Measurements from ENCODE around the gene ZNF628.

Gene ZNF628

GRCh38 chr19:55464039-55464661 lies 12.3 kb upstream of the ZNF628 start:
- Histone ChIP-seq H3K4me2 (ENCODE audit: insufficient read depth, low read length) (no peak overlapping the region), H4K20me1 (ENCODE audit: insufficient read depth, low read length) (0 out of 2 replicates have a peak, but pooled peaks cover 4% of the 10 kb centered on the region), H3K27ac (ENCODE audit: low read length) (no peak overlapping the region), H3K79me2 (ENCODE audit: insufficient read depth, low read length) (peaks cover 21% of the 10 kb centered on the region), H3K4me3 (ENCODE audit: low read depth in 1 of 2, low read length in 2 of 2) (no peak overlapping the region), H3K9ac (ENCODE audit: low read depth, low read length) (no peak overlapping the region), H3K4me1 (ENCODE audit: insufficient read depth, low read length) (peaks cover 41% of the 10 kb centered on the region), H3K36me3 (ENCODE audit: insufficient read depth, low read length) (no peaks in the 10 kb centered on the region), H3K9me3 (ENCODE audit: insufficient read depth, low read length, severe bottlenecking) (no peaks in the 10 kb centered on the region), H2AFZ (ENCODE audit: low read depth, low read length) (no peak overlapping the region), H3K27me3 (ENCODE audit: insufficient read depth, low read length, poor library complexity) (no peaks in the 10 kb centered on the region)
- TF ChIP-seq CTCF (IDR thresholded peaks at IDR 0.05; ENCODE audit: borderline replicate concordance, extremely low read depth, low read length, poor library complexity, severe bottlenecking) = no peak
- TF ChIP-seq EZH2 (IDR thresholded peaks at IDR 0.05; ENCODE audit: borderline replicate concordance, low read depth, low read length, severe bottlenecking) = no peak
- no peak for ATAC-seq (ENCODE audit: insufficient read depth, low read depth)
- DNase-seq = no peak

GRCh38 chr19:55464662-55465054 lies 11.8 kb upstream of the ZNF628 start, which contains the start of gene C19orf85:
Gene C19orf85, minus strand, starts transcription at chr19:55464751. Its CDS starts 197 bp downstream, at chr19:55464554.
- H4K20me1 ChIP-seq (ENCODE audit: insufficient read depth, low read length) = 0 out of 2 replicates have a peak, but pooled peaks cover 4% of the 10 kb centered on the region
- peaks cover 38% of the 10 kb centered on the region for H3K4me1 ChIP-seq (ENCODE audit: insufficient read depth, low read length)
- DNase-seq (no peak), ATAC-seq (ENCODE audit: insufficient read depth, low read depth) (no peak)
- H3K4me2 ChIP-seq (ENCODE audit: insufficient read depth, low read length) = no peak within 1 kb of the TSS
- H2AFZ ChIP-seq (ENCODE audit: low read depth, low read length) = no peak within 1 kb of the TSS
- no peak for TF ChIP-seq CTCF (IDR thresholded peaks at IDR 0.05; ENCODE audit: borderline replicate concordance, extremely low read depth, low read length, poor library complexity, severe bottlenecking)
- TF ChIP-seq EZH2 (IDR thresholded peaks at IDR 0.05; ENCODE audit: borderline replicate concordance, low read depth, low read length, severe bottlenecking) = no peak
- no peak within 1 kb of the TSS for H3K4me3 ChIP-seq (ENCODE audit: low read depth in 1 of 2, low read length in 2 of 2)
- H3K9me3 ChIP-seq (ENCODE audit: insufficient read depth, low read length, severe bottlenecking) = no peaks in the 10 kb centered on the region
- peaks cover 17% of the 10 kb centered on the region for H3K79me2 ChIP-seq (ENCODE audit: insufficient read depth, low read length)
- no peaks in the 10 kb centered on the region for H3K27me3 ChIP-seq (ENCODE audit: insufficient read depth, low read length, poor library complexity)
- H3K27ac ChIP-seq (ENCODE audit: low read length) = no peak within 1 kb of the TSS
- H3K9ac ChIP-seq (ENCODE audit: low read depth, low read length) = peak within 1 kb of the TSS; percentile 7; the same call in 1 of the 2 replicates
- H3K36me3 ChIP-seq (ENCODE audit: insufficient read depth, low read length) = no peaks in the 10 kb centered on the region

- no peak overlapping the region for H3K9ac ChIP-seq (ENCODE audit: low read depth, low read length)
- ATAC-seq (ENCODE audit: insufficient read depth, low read depth) (no peak), DNase-seq (no peak)
- H3K27me3 ChIP-seq (ENCODE audit: insufficient read depth, low read length, poor library complexity) = no peaks in the 10 kb centered on the region
- H4K20me1 ChIP-seq (ENCODE audit: insufficient read depth, low read length) = 0 out of 2 replicates have a peak, but pooled peaks cover 3% of the 10 kb centered on the region
- no peak overlapping the region for H3K4me3 ChIP-seq (ENCODE audit: low read depth in 1 of 2, low read length in 2 of 2)
- peaks cover 8% of the 10 kb centered on the region for H3K79me2 ChIP-seq (ENCODE audit: insufficient read depth, low read length)
- no peak overlapping the region for H2AFZ ChIP-seq (ENCODE audit: low read depth, low read length)
- no peaks in the 10 kb centered on the region for H3K9me3 ChIP-seq (ENCODE audit: insufficient read depth, low read length, severe bottlenecking)
- H3K4me2 ChIP-seq (ENCODE audit: insufficient read depth, low read length) = no peak overlapping the region
- H3K36me3 ChIP-seq (ENCODE audit: insufficient read depth, low read length) = no peaks in the 10 kb centered on the region
- H3K27ac ChIP-seq (ENCODE audit: low read length) = no peak overlapping the region
- no peak for TF ChIP-seq EZH2 (IDR thresholded peaks at IDR 0.05; ENCODE audit: borderline replicate concordance, low read depth, low read length, severe bottlenecking)
- H3K4me1 ChIP-seq (ENCODE audit: insufficient read depth, low read length) = peaks cover 28% of the 10 kb centered on the region
Observed at GRCh38 chr19:55465460-55466240, 10.8 kb upstream of the ZNF628 start.

- no peak overlapping the region for H3K4me2 ChIP-seq (ENCODE audit: insufficient read depth, low read length)
- peaks cover 2% of the 10 kb centered on the region for H3K79me2 ChIP-seq (ENCODE audit: insufficient read depth, low read length)
- no peak overlapping the region for H2AFZ ChIP-seq (ENCODE audit: low read depth, low read length)
- TF ChIP-seq CTCF (IDR thresholded peaks at IDR 0.05; ENCODE audit: borderline replicate concordance, extremely low read depth, low read length, poor library complexity, severe bottlenecking) = no peak
- TF ChIP-seq EZH2 (IDR thresholded peaks at IDR 0.05; ENCODE audit: borderline replicate concordance, low read depth, low read length, severe bottlenecking) = no peak
- DNase-seq (no peak), ATAC-seq (ENCODE audit: insufficient read depth, low read depth) (no peak)
- no peaks in the 10 kb centered on the region for H4K20me1 ChIP-seq (ENCODE audit: insufficient read depth, low read length)
- no peaks in the 10 kb centered on the region for H3K9me3 ChIP-seq (ENCODE audit: insufficient read depth, low read length, severe bottlenecking)
- H3K27me3 ChIP-seq (ENCODE audit: insufficient read depth, low read length, poor library complexity) = no peaks in the 10 kb centered on the region
- no peak overlapping the region for H3K27ac ChIP-seq (ENCODE audit: low read length)
- H3K9ac ChIP-seq (ENCODE audit: low read depth, low read length) = no peak overlapping the region
- no peak overlapping the region for H3K4me3 ChIP-seq (ENCODE audit: low read depth in 1 of 2, low read length in 2 of 2)
- H3K36me3 ChIP-seq (ENCODE audit: insufficient read depth, low read length) = no peaks in the 10 kb centered on the region
- H3K4me1 ChIP-seq (ENCODE audit: insufficient read depth, low read length) = peaks cover 22% of the 10 kb centered on the region
Observed at GRCh38 chr19:55466241-55466614, 10.2 kb upstream of the ZNF628 start.

Data from DND-41 (cell line).